ENCODE measurements around the gene RPS19.

GRCh38 chr19:41844601-41845000, 15.5 kb upstream of the RPS19 start, which contains the start of gene LYPD4:
- no peak for TF ChIP-seq CTCF (IDR thresholded peaks at IDR 0.05)
- TF ChIP-seq POLR2A (IDR thresholded peaks at IDR 0.05), result no peak
- TF ChIP-seq POLR2AphosphoS5 (IDR thresholded peaks at IDR 0.05), result no peak

All from upper lobe of left lung (tissue), 4 donors.